K562 (cell line): ENCODE measurements around the gene CDCA4. TPM values are rescaled to one million over a fixed set of nuclear protein-coding genes. Genes with fewer than 3 reads are reported as not detected.
A peak's percentile ranks its signal among the peaks of the same experiment; 100 is the strongest.

Experiments used
- ATAC-seq: fragments of 200-7000 bp; cut with Tn5 transposase; 3 replicates; pipeline ENCODE4 v1.9.1; 2020; ENCODE audit warnings: moderate library complexity
- BruUV-seq: library from RNA; stranded (reverse); fragments of 400-500 nt; replicated peaks from 2 replicates; lab custom pipeline; 2021; lab: Mats Ljungman, UMichigan
- CTCF ChIA-PET: fragments of 300-600 bp; formaldehyde crosslinking; extraction: SDS; loops from one replicate; lab custom pipeline; 2021; ENCODE audit warnings: low intra/inter-chr PET ratio; lab: Yijun Ruan, JAX
- POLR2A ChIA-PET: fragments of 300-600, 350-650 bp; sonication (Branson Sonifier 250); formaldehyde crosslinking; extraction: SDS; loops from one replicate; lab custom pipeline; 2021; ENCODE audit warnings: antibody characterized with exemption, inconsistent platforms; lab: Yijun Ruan, JAX
- DNase-seq, 4 experiments: peaks; one replicate each; pipeline versions ENCODE4 v3.0.0 to v3.0.0-alpha.2; 2011 to 2018; ENCODE audit warnings: low spot score in 3 of 4, mixed read lengths in 3 of 4; ENCODE audit errors: extremely low read depth in 1 of 4
- FAIRE-seq: peaks from 2 replicates; lab custom pipeline; 2011; peaks lifted over from hg19 to GRCh38; lab: Jason Lieb, UNC
- H2AFZ ChIP-seq: 2 replicates; pipeline ENCODE4 v1.6.0; 2011; ENCODE audit warnings: low read depth, low read length, control low read depth, inconsistent platforms
- H3K27ac ChIP-seq: fragments of 200-600 bp; 3 replicates; pipeline ENCODE4 v1.8.0; 2011; ENCODE audit warnings: low read depth, mild to moderate bottlenecking, control low read depth, inconsistent platforms, low read length, moderate library complexity, mixed read lengths; ENCODE audit errors: extremely low read depth
- H3K27me3 ChIP-seq, 2 experiments: fragments of 300-600 bp in 1 of 2; 2 replicates in 1 of 2; 3 replicates in 1 of 2; pipeline versions ENCODE4 v1.6.0 to v1.8.0; 2011; ENCODE audit warnings: inconsistent platforms in 2 of 2, low read length in 2 of 2, mild to moderate bottlenecking in 1 of 2, mixed read lengths in 1 of 2, moderate library complexity in 1 of 2; ENCODE audit not compliant: control insufficient read depth in 2 of 2, insufficient read depth in 2 of 2
- H3K36me3 ChIP-seq: fragments of 300-600 bp; 3 replicates; pipeline ENCODE4 v1.8.0; 2011; ENCODE audit warnings: mild to moderate bottlenecking, low read length, inconsistent platforms; ENCODE audit not compliant: control insufficient read depth, insufficient read depth
- H3K4me1 ChIP-seq, 2 experiments: fragments of 200-600 bp in 1 of 2; replicated peaks in 1 of 2; 2 replicates in 1 of 2; 3 replicates in 1 of 2; pipeline versions ENCODE4 v1.5.1 to v1.8.0; 2011; ENCODE audit warnings: inconsistent platforms in 2 of 2, low read length in 2 of 2, mild to moderate bottlenecking in 1 of 2, mixed read lengths in 1 of 2, moderate library complexity in 1 of 2; ENCODE audit not compliant: control insufficient read depth in 2 of 2, insufficient read depth in 2 of 2
- H3K4me2 ChIP-seq: 2 replicates; pipeline ENCODE4 v1.6.1; 2011; ENCODE audit warnings: low read length, control low read depth, inconsistent platforms, mixed read lengths; ENCODE audit not compliant: insufficient read depth
- H3K4me3 ChIP-seq: fragments of 200-600 bp; sonication (generic), shearing (Covaris generic); 2 replicates; pipeline ENCODE4 v1.5.1; 2016; ENCODE audit warnings: control low read depth, inconsistent platforms
- H3K79me2 ChIP-seq: fragments of 200-600 bp; 3 replicates; pipeline ENCODE4 v1.8.0; 2011; ENCODE audit warnings: low read length, inconsistent platforms; ENCODE audit not compliant: control insufficient read depth, insufficient read depth
- H3K9ac ChIP-seq, 2 experiments: 2 replicates each; pipeline versions ENCODE4 v1.6.0 to v1.6.1; 2011; ENCODE audit warnings: low read depth in 2 of 2, low read length in 2 of 2, control low read depth in 1 of 2, inconsistent platforms in 1 of 2, mild to moderate bottlenecking in 1 of 2, mixed read lengths in 1 of 2; ENCODE audit not compliant: insufficient read depth in 1 of 2
- H3K9me1 ChIP-seq: one replicate; pipeline ENCODE4 v1.6.0; 2011; ENCODE audit warnings: inconsistent platforms, mild to moderate bottlenecking, low read length, moderate library complexity; ENCODE audit not compliant: control insufficient read depth, insufficient read depth
- H3K9me3 ChIP-seq: replicated peaks from 2 replicates; pipeline ENCODE4 v1.5.1; 2011; ENCODE audit warnings: low read depth, low read length, inconsistent platforms; ENCODE audit not compliant: control insufficient read depth, insufficient read depth
- H4K20me1 ChIP-seq: replicated peaks from 2 replicates; pipeline ENCODE4 v1.6.1; 2011; ENCODE audit warnings: low read length, inconsistent platforms, mixed read lengths; ENCODE audit not compliant: control insufficient read depth, insufficient read depth
- GTF2E2 ChIP-seq: fragments of 200-800 bp; sonication (Bioruptor generic); IDR thresholded peaks from 2 replicates; pipeline ENCODE4 v1.6.1; 2016; ENCODE audit warnings: missing genetic modification characterization, missing compliant biosample characterization
- KLF10 ChIP-seq: fragments of 250-450 bp; sonication (Bioruptor Pico); IDR thresholded peaks from 2 replicates; pipeline ENCODE4 v1.6.1; 2021; ENCODE audit warnings: matching md5 sums
- KLF13 ChIP-seq: fragments of 450-650 bp; IDR thresholded peaks from 2 replicates; pipeline ENCODE4 v1.6.1; 2016; ENCODE audit warnings: missing genetic modification characterization, low read depth, mild to moderate bottlenecking, missing compliant biosample characterization, moderate library complexity, borderline replicate concordance
- NCOA6 ChIP-seq: fragments of 450-650 bp; IDR thresholded peaks from 2 replicates; pipeline ENCODE4 v1.6.1; 2017; ENCODE audit warnings: mild to moderate bottlenecking
- NR3C1 ChIP-seq: sonication (generic); formaldehyde crosslinking; IDR thresholded peaks from 2 replicates; pipeline ENCODE4 v1.8.1; 2022; ENCODE audit warnings: missing genetic modification reagents
- TGIF2 ChIP-seq: sonication (generic); formaldehyde crosslinking; IDR thresholded peaks from 2 replicates; pipeline ENCODE4 v1.8.1; 2022; ENCODE audit warnings: mild to moderate bottlenecking, missing genetic modification reagents, moderate library complexity
- ZBTB8A ChIP-seq: fragments of 450-650 bp; IDR thresholded peaks from 2 replicates; pipeline ENCODE4 v1.6.1; 2018; ENCODE audit warnings: mild to moderate bottlenecking, moderate library complexity; ENCODE audit not compliant: partially characterized antibody
- ZNF316 ChIP-seq: fragments of 450-650 bp; IDR thresholded peaks from 2 replicates; pipeline ENCODE4 v1.6.1; 2016
- WGBS: fragments of 100-300 bp; shearing (Covaris generic); methylation state at CpG from one replicate; pipeline ENCODE4 v1.1.6; 2016; ENCODE audit warnings: low coverage, mixed read lengths; ENCODE audit not compliant: insufficient coverage; ENCODE audit errors: missing lambda C conversion rate; 5-methylcytosine and 5-hydroxymethylcytosine counted together
- in situ Hi-C: fragments of 300-500 bp; cut with MboI; formaldehyde crosslinking; loops from 4 replicates; pipeline ENCODE4 v1.15.0; 2018; ENCODE audit warnings: inconsistent platforms, mixed read lengths
- intact Hi-C: fragments of 100-400 bp; cut with micrococcal nuclease; formaldehyde crosslinking; loops from 2 replicates; pipeline ENCODE4 v1.14.2; 2022
- polyA plus RNA-seq, 8 experiments: library from polyadenylated mRNA; depleted of rRNA in 4 of 8; stranded (reverse) in 5 of 8; unstranded in 3 of 8; fragments of >200 nt; fragmentation: Nextera tagmentation in 2 of 8; fragmentation: Illumina TruSeq in 1 of 8; extraction: Ambion mirVana in 2 of 8; extraction: Trizol in 1 of 8; gene quantifications; 2 replicates each; pipeline versions ENCODE4 v1.2.1 to v1.2.3, GENCODE V29; 2011 to 2014; ENCODE audit warnings: inconsistent platforms in 1 of 8, missing spikeins in 1 of 8
- total RNA-seq, 7 experiments: library from RNA; depleted of rRNA in 6 of 7; stranded (reverse); fragments of >200 nt in 6 of 7; fragmentation: Illumina TruSeq in 2 of 7; extraction: Trizol in 2 of 7; gene quantifications; 2 replicates each; pipeline versions ENCODE4 v1.2.1 to v1.2.3, GENCODE V29; 2011 to 2021; ENCODE audit warnings: low replicate concordance in 1 of 7
- TF ChIP-seq, protein P1 (sequence below): fragments of 450-650 bp; IDR thresholded peaks from 2 replicates; pipeline ENCODE4 v1.6.1; 2016; ENCODE audit warnings: low read depth

Gene CDCA4
- total and polyA plus RNA-seq, 9 of the 15 experiments (the other 6 are each of a cell fraction or from before 2014, with no cell fraction given), result 6.6 to 44.2 (median 23.0) TPM

DNA sequence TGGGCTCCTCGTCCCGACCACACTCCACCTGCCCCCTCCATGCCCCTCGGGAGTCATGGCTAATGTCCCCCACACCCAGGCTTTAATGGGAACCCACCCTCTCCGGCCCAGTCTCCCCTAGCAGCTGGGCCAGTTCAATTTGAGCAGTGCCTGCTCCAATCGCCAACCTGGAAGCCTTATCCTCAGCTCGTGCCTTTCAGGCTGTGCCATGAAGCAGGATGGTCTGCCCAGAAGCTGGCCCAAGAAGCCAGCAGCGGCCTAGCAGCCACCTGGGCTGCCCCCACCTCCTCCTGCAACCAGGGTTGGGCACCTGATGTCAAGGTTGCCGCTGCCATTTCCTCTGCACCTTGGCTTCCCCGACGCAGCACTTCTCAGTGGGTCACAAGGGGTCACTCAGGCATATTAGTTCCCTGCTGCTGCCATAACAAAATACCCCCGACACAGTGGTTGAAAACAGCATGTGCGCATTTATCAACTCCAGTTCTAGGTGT, 37.6 kb downstream of the CDCA4 start:
- CTCF ChIA-PET, result no interaction called here

More for the DNA sequence above, 37.6 kb downstream of the CDCA4 start:
- FAIRE-seq, result no peak
- intact Hi-C loops, result no loop called here
- no peaks in the 10 kb centered on the region; the same call in 2 of the 3 replicates for H3K79me2 ChIP-seq
- TF ChIP-seq, protein P1, sequence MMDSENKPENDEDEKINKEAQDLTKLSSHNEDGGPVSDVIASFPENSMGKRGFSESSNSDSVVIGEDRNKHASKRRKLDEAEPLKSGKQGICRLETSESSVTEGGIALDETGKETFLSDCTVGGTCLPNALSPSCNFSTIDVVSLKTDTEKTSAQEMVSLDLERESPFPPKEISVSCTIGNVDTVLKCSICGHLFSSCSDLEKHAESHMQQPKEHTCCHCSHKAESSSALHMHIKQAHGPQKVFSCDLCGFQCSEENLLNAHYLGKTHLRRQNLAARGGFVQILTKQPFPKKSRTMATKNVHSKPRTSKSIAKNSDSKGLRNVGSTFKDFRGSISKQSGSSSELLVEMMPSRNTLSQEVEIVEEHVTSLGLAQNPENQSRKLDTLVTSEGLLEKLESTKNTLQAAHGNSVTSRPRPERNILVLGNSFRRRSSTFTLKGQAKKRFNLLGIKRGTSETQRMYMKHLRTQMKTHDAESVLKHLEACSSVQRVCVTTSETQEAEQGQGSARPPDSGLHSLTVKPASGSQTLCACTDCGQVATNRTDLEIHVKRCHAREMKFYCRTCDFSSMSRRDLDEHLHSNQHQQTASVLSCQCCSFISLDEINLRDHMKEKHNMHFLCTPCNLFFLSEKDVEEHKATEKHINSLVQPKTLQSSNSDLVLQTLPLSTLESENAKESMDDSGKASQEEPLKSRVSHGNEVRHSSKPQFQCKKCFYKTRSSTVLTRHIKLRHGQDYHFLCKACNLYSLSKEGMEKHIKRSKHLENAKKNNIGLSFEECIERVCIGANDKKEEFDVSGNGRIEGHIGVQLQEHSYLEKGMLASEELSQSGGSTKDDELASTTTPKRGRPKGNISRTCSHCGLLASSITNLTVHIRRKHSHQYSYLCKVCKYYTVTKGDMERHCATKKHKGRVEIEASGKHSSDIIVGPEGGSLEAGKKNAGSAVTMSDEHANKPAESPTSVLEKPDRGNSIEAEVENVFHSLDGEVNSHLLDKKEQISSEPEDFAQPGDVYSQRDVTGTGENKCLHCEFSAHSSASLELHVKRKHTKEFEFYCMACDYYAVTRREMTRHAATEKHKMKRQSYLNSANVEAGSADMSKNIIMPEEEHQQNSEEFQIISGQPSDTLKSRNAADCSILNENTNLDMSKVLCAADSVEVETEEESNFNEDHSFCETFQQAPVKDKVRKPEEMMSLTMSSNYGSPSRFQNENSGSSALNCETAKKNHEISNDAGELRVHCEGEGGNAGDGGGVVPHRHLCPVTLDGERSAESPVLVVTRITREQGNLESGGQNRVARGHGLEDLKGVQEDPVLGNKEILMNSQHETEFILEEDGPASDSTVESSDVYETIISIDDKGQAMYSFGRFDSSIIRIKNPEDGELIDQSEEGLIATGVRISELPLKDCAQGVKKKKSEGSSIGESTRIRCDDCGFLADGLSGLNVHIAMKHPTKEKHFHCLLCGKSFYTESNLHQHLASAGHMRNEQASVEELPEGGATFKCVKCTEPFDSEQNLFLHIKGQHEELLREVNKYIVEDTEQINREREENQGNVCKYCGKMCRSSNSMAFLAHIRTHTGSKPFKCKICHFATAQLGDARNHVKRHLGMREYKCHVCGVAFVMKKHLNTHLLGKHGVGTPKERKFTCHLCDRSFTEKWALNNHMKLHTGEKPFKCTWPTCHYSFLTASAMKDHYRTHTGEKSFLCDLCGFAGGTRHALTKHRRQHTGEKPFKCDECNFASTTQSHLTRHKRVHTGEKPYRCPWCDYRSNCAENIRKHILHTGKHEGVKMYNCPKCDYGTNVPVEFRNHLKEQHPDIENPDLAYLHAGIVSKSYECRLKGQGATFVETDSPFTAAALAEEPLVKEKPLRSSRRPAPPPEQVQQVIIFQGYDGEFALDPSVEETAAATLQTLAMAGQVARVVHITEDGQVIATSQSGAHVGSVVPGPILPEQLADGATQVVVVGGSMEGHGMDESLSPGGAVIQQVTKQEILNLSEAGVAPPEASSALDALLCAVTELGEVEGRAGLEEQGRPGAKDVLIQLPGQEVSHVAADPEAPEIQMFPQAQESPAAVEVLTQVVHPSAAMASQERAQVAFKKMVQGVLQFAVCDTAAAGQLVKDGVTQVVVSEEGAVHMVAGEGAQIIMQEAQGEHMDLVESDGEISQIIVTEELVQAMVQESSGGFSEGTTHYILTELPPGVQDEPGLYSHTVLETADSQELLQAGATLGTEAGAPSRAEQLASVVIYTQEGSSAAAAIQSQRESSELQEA, result no peak
- TF ChIP-seq ZNF316 (no peak), NR3C1 (CRISPR knock-in tag) (no peak), KLF10 (CRISPR knock-in tag) (no peak), GTF2E2 (tag) (no peak), TGIF2 (no peak), ZBTB8A (no peak), NCOA6 (no peak), KLF13 (tag) (no peak)
- no TSS peak for BruUV-seq
- H3K9ac ChIP-seq, result peak overlapping the region in 1 of 2 experiments; percentile 26; a peak in 1 of 4 replicates
- peaks cover 7 to 56% of the 10 kb centered on the region in 2 experiments; a peak in 4 of 5 replicates for H3K4me1 ChIP-seq
- DNase-seq, result no peak
- H4K20me1 ChIP-seq, result no peaks in the 10 kb centered on the region; the same call in 1 of the 2 replicates
- POLR2A ChIA-PET, result interaction anchor here (0.7 to 1.1 kb wide), 2 partner anchors 10 to 28 kb away, joined by 3 read pairs; no protein-coding TSS in a partner anchor
- no peak overlapping the region for H3K27ac ChIP-seq
- H3K36me3 ChIP-seq, result no peaks in the 10 kb centered on the region
- H3K9me1 ChIP-seq, result no peaks in the 10 kb centered on the region
- no peak overlapping the region for H3K4me2 ChIP-seq
- H3K27me3 ChIP-seq, result no peaks in the 10 kb centered on the region
- in situ Hi-C loops, result no loop called here
- H3K4me3 ChIP-seq, result no peak overlapping the region
- WGBS, result 35% methylated on average over 7 of the region's 12 CpGs
- no peak overlapping the region for H2AFZ ChIP-seq
- ATAC-seq, result no peak
- H3K9me3 ChIP-seq, result no peaks in the 10 kb centered on the region
